CD4-positive, alpha-beta T cell (primary cell): Measurements from ENCODE around the gene KLHL28. TPM values are rescaled to one million over a fixed set of nuclear protein-coding genes. Genes with fewer than 3 reads are reported as not detected.

Source experiments
- ATAC-seq: fragments of 200-7000 bp; cut with Tn5 transposase; one replicate; pipeline ENCODE4 v1.10.0; 2022; ENCODE audit warnings: mild to moderate bottlenecking; ENCODE audit not compliant: poor library complexity
- CTCF ChIA-PET: fragments of 350-600 bp; sonication (Branson Sonifier 250); formaldehyde crosslinking; loops from one replicate; lab custom pipeline; 2021; ENCODE audit warnings: antibody characterized with exemption, inconsistent platforms; lab: Charles Lee
- POLR2A ChIA-PET: fragments of 350-600 bp; sonication (Branson Sonifier 250); formaldehyde crosslinking; loops from one replicate; lab custom pipeline; 2021; ENCODE audit warnings: antibody characterized with exemption, inconsistent platforms; lab: Charles Lee
- DNase-seq, 14 experiments: peaks; one replicate each; pipeline ENCODE4 v3.0.0-alpha.2; 2013 to 2020; ENCODE audit warnings: mixed read lengths in 2 of 14
- H3K27ac ChIP-seq, 2 donors: one replicate each; pipeline versions ENCODE4 v1.5.1 to v1.7.0; 2013; ENCODE audit warnings: low read length in 2 of 2, low read depth in 1 of 2, mild to moderate bottlenecking in 1 of 2
- H3K27me3 ChIP-seq, 2 experiments: 1 replicate in 1 of 2; 2 replicates in 1 of 2; pipeline versions ENCODE4 v1.6.1 to v1.7.0; 2013; ENCODE audit warnings: low read length in 2 of 2, control low read depth in 1 of 2, mild to moderate bottlenecking in 1 of 2, moderate library complexity in 1 of 2; ENCODE audit not compliant: insufficient read depth in 2 of 2, control insufficient read depth in 1 of 2
- H3K36me3 ChIP-seq: one replicate; pipeline ENCODE4 v1.6.1; 2013; ENCODE audit warnings: low read length, control low read depth; ENCODE audit not compliant: insufficient read depth
- H3K4me1 ChIP-seq: one replicate; pipeline ENCODE4 v1.6.1; 2013; ENCODE audit warnings: low read length, control low read depth; ENCODE audit not compliant: insufficient read depth
- H3K4me3 ChIP-seq: one replicate; pipeline ENCODE4 v1.5.1; 2013; ENCODE audit warnings: mild to moderate bottlenecking, low read length, moderate library complexity
- H3K9me3 ChIP-seq, 2 experiments: 1 replicate in 1 of 2; 2 replicates in 1 of 2; pipeline versions ENCODE4 v1.6.1 to v1.7.0; 2013; ENCODE audit warnings: low read length in 2 of 2, mild to moderate bottlenecking in 2 of 2, control low read depth in 1 of 2, moderate library complexity in 1 of 2; ENCODE audit not compliant: control insufficient read depth in 1 of 2, insufficient read depth in 1 of 2
- H3K27ac Mint-ChIP-seq: one replicate; pipeline ENCODE4 v1.8.0; 2020; ENCODE audit warnings: mixed read lengths
- H3K27me3 Mint-ChIP-seq: one replicate; pipeline ENCODE4 v1.8.0; 2021; ENCODE audit warnings: mixed read lengths
- H3K36me3 Mint-ChIP-seq: one replicate; pipeline ENCODE4 v1.8.0; 2021; ENCODE audit warnings: low read depth, mixed read lengths
- H3K4me1 Mint-ChIP-seq: one replicate; pipeline ENCODE4 v1.8.0; 2021; ENCODE audit warnings: low read depth, mixed read lengths
- H3K4me3 Mint-ChIP-seq: one replicate; pipeline ENCODE4 v1.8.0; 2020; ENCODE audit warnings: mild to moderate bottlenecking, mixed read lengths
- H3K9me3 Mint-ChIP-seq: one replicate; pipeline ENCODE4 v1.8.0; 2020; ENCODE audit warnings: mixed read lengths
- intact Hi-C, 2 experiments: fragments of 100-400 bp; cut with DNase I in 1 of 2; cut with micrococcal nuclease in 1 of 2; formaldehyde crosslinking; loops; one replicate each; pipeline versions ENCODE4 v1.15.1 to v1.9.0; 2023 to 2025; cut with DNase I, micrococcal nuclease
- total RNA-seq, 174 experiments: library from RNA in 2 of 174; stranded (reverse) in 2 of 174; gene quantifications; one replicate each; pipeline ENCODE4 v1.2.3 and lab custom pipeline; 2021 to 2026
- TF ChIP-seq, protein P1 (sequence below): fragments of 200-600 bp; IDR thresholded peaks from one replicate; pipeline ENCODE4 v1.8.0; 2022; ENCODE audit warnings: antibody characterized with exemption, mild to moderate bottlenecking

Gene KLHL28
- total RNA-seq, 2 experiments from 2014 or later, result 49.3 to 49.7 TPM

DNA sequence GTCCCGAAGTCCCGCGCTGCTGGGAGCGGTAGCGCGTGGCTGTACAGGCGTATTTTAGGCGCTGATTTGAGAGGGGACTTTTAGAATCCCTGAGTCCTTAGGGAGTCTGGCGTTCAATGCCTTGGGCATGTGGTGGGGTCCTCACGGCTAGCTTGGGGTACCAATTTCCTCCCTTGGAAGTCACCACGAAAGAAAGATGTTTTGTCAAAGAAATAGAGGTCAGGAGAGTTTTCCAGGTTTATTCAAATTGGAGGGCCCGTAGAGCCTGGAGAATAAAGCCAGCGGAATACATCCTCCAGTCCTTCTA, 63.9 kb downstream of the KLHL28 start:
- Histone ChIP-seq H3K9me3 (no peaks in the 10 kb centered on the region), H3K4me3 (peak overlapping the region; percentile 69), H3K27ac (peak overlapping the region; percentile 85), H3K4me1 (peaks cover 10% of the 10 kb centered on the region), H3K27me3 (no peaks in the 10 kb centered on the region), H3K36me3 (no peaks in the 10 kb centered on the region)
- intact Hi-C loops, result loop anchor here (1.0 to 5.0 kb wide), 7 partner anchors 65 to 357 kb away; partner anchors contain the start of genes FANCM (in 1 of the 2), FKBP3 (in 1 of the 2), MIS18BP1 (in 1 of the 2) and PRPF39 (in 1 of the 2)
- Mint-ChIP-seq H3K4me1 (peaks cover 39% of the 10 kb centered on the region), H3K36me3 (peaks cover 11% of the 10 kb centered on the region), H3K9me3 (no peaks in the 10 kb centered on the region), H3K27ac (peak overlapping the region; percentile 96), H3K4me3 (peak overlapping the region; percentile 87), H3K27me3 (no peaks in the 10 kb centered on the region)
- ChIA-PET POLR2A (interaction anchor here (2.0 to 3.2 kb wide), 3 partner anchors 64 to 237 kb away, joined by 11 to 119 read pairs (median 31); partner anchors contain the start of genes FANCM, FKBP3, KLHL28 and PRPF39), CTCF (interaction anchor here (1.3 kb wide), 1 partner anchor 356 kb away, joined by 3 read pairs; the partner anchor contains the start of gene MIS18BP1)
- TF ChIP-seq, protein P1, sequence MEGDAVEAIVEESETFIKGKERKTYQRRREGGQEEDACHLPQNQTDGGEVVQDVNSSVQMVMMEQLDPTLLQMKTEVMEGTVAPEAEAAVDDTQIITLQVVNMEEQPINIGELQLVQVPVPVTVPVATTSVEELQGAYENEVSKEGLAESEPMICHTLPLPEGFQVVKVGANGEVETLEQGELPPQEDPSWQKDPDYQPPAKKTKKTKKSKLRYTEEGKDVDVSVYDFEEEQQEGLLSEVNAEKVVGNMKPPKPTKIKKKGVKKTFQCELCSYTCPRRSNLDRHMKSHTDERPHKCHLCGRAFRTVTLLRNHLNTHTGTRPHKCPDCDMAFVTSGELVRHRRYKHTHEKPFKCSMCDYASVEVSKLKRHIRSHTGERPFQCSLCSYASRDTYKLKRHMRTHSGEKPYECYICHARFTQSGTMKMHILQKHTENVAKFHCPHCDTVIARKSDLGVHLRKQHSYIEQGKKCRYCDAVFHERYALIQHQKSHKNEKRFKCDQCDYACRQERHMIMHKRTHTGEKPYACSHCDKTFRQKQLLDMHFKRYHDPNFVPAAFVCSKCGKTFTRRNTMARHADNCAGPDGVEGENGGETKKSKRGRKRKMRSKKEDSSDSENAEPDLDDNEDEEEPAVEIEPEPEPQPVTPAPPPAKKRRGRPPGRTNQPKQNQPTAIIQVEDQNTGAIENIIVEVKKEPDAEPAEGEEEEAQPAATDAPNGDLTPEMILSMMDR, result no peak
- ATAC-seq, result no peak
- DNase-seq, result no peak

DNA sequence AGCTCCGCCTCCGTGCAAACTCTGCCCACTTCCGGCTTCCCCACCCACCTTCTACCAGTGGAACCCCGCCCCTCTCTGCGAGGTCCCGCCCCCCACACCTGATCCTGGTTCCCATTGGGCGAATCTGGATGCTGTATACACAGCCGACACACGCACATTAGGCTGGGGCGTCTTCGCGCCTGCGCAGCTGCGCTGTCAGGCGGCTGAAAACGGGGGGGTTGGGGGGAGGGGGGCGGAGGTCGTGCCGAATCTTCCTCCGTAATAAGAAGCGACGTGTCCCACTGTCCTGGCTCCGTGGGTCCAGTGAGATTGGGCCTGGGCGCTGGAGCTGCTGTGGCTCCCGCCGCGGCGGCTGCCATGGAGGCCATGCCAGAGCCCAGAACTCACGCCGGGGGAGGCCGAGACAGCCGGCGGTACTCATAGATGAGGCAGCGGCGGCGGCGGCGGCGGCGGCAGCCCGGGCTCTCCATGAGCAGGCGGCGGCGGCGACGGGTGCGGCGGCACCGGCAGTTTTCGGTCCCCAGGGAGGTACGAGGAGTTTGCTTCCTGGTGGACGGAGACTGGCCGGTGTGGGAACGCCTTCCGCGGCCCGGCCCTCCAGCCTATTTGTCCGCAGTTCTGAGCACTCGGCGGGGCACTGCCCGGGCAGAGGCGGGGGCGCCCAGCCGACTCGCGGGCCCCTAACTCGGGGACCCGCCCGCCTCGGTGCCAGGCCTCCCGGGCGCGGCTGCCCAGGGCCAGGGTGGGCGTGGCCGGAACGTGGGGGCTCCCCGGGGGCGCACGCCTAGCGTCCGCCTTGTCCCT, 64.5 kb downstream of the KLHL28 start:
- Mint-ChIP-seq H3K9me3 (no peaks in the 10 kb centered on the region), H3K4me3 (peak overlapping the region; percentile 95), H3K27me3 (no peaks in the 10 kb centered on the region), H3K36me3 (peaks cover 11% of the 10 kb centered on the region), H3K27ac (peak overlapping the region; percentile 96), H3K4me1 (peaks cover 39% of the 10 kb centered on the region)
- intact Hi-C loops, result loop anchor here (1.0 to 5.0 kb wide), 7 partner anchors 65 to 358 kb away; partner anchors contain the start of genes FANCM (in 1 of the 2), FKBP3 (in 1 of the 2), MIS18BP1 (in 1 of the 2) and PRPF39 (in 1 of the 2)
- Histone ChIP-seq H3K27me3 (no peaks in the 10 kb centered on the region), H3K4me3 (peak overlapping the region; percentile 69), H3K4me1 (peaks cover 10% of the 10 kb centered on the region), H3K36me3 (no peaks in the 10 kb centered on the region), H3K9me3 (no peaks in the 10 kb centered on the region), H3K27ac (peak overlapping the region; percentile 85)
- ChIA-PET POLR2A (interaction anchor here (0.8 to 3.2 kb wide), 9 partner anchors 13 to 356 kb away, joined by 3 to 119 read pairs (median 8); partner anchors contain the start of genes FANCM, FKBP3, KLHL28 and MIS18BP1), CTCF (interaction anchor here (0.6 to 1.6 kb wide), 5 partner anchors 15 to 356 kb away, joined by 3 to 5 read pairs (median 3); partner anchors contain the start of gene MIS18BP1)
- TF ChIP-seq, protein P1, result no peak
- peak; percentile 97 for ATAC-seq
- peak; percentile 95 to 99 (median 98) for DNase-seq

GRCh38 chr14:44896275-44897040, 65.3 kb downstream of the KLHL28 start:
- Histone ChIP-seq H3K4me3 (peak overlapping the region; percentile 69), H3K36me3 (no peaks in the 10 kb centered on the region), H3K27ac (peak overlapping the region; percentile 16 to 25), H3K9me3 (no peaks in the 10 kb centered on the region), H3K4me1 (peaks cover 10% of the 10 kb centered on the region), H3K27me3 (no peaks in the 10 kb centered on the region)
- H3K4me1 Mint-ChIP-seq, result peaks cover 39% of the 10 kb centered on the region
- peak overlapping the region; percentile 96 for H3K27ac Mint-ChIP-seq
- no peak for ATAC-seq
- intact Hi-C loops, result loop anchor here (1.0 to 5.0 kb wide), 7 partner anchors 66 to 358 kb away; partner anchors contain the start of genes FANCM (in 1 of the 2), FKBP3 (in 1 of the 2), MIS18BP1 (in 1 of the 2) and PRPF39 (in 1 of the 2)
- H3K9me3 Mint-ChIP-seq, result peaks cover 5% of the 10 kb centered on the region
- peaks cover 4% of the 10 kb centered on the region for H3K27me3 Mint-ChIP-seq
- POLR2A ChIA-PET, result interaction anchor here (0.8 to 3.2 kb wide), 9 partner anchors 14 to 357 kb away, joined by 3 to 119 read pairs (median 8); partner anchors contain the start of genes FANCM, FKBP3, KLHL28 and MIS18BP1
- peak overlapping the region; percentile 95 for H3K4me3 Mint-ChIP-seq
- peak in 1 of 14 experiments; percentile 18 for DNase-seq
- TF ChIP-seq, protein P1, result no peak
- CTCF ChIA-PET, result interaction anchor here (0.6 to 1.6 kb wide), 5 partner anchors 16 to 357 kb away, joined by 3 to 5 read pairs (median 3); partner anchors contain the start of gene MIS18BP1
- H3K36me3 Mint-ChIP-seq, result peaks cover 11% of the 10 kb centered on the region
